Astrocyte of the cerebellum (primary cell): ENCODE measurements around the gene VKORC1L1.
"Not testable (repeated sequence)": the region's sequence is repeated elsewhere in the genome, so short reads cannot be mapped to it uniquely, and the experiment has no call there.

Source experiments
- DNase-seq: peaks from one replicate; pipeline ENCODE4 v3.0.0-alpha.2; 2011; ENCODE audit warnings: low read depth
- H3K4me3 ChIP-seq: 2 replicates; pipeline ENCODE4 v1.5.1; 2011; ENCODE audit warnings: mild to moderate bottlenecking, low read depth, low read length, moderate library complexity
- CTCF ChIP-seq: IDR thresholded peaks from 2 replicates; pipeline ENCODE4 v1.5.1; 2012; ENCODE audit warnings: low read length, low read depth, moderate library complexity, mild to moderate bottlenecking; ENCODE audit errors: missing control alignments
- in situ Hi-C: cut with HindIII; loops from 2 replicates; pipeline ENCODE4 v1.10.0; 2017; ENCODE audit warnings: low sequenced_read_pairs

The VKORC1L1 gene

DNA sequence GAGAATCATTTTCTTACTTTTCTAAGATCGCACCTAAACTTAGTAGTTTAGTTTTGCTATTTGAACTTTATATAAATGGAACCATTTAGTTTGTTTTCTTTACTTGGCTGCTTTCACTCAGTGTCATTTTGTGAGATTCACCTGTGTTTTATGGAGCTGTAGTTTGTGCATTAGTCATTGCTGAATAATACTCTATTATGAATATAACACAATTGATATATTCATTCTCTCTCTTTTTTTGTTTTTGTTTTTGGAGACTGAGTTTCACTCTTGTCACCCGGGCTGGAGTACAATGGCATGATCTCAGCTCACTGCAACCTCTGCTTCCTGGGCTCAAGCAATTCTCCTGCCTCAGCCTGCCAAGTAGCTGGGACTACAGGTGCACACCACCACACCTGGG, 16.8 kb downstream of the VKORC1L1 start:
- H3K4me3 ChIP-seq, DNase-seq, in situ Hi-C loops: not testable (repeated sequence)

DNA sequence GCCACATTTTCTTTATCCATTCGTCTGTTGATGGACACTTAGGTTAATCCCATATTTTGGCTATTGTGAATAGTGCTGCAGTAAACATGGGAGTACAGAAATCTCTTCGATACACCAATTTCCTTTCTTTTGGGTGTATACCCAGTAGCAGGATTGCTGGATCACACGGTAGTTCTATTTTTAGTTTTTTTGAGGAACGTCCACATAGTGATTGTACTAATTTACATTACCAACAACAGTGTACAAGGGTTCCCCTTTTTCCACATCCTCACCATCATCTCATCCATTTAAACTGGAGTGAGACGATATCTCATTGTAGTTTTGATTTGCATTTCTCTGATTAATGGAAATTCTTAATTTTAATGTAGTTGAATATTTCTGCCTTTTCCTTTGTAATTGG, 19.3 kb downstream of the VKORC1L1 start:
- H3K4me3 ChIP-seq: no peak overlapping the region
- TF ChIP-seq CTCF: no peak
- in situ Hi-C loops: no loop called here
- no peak for DNase-seq

DNA sequence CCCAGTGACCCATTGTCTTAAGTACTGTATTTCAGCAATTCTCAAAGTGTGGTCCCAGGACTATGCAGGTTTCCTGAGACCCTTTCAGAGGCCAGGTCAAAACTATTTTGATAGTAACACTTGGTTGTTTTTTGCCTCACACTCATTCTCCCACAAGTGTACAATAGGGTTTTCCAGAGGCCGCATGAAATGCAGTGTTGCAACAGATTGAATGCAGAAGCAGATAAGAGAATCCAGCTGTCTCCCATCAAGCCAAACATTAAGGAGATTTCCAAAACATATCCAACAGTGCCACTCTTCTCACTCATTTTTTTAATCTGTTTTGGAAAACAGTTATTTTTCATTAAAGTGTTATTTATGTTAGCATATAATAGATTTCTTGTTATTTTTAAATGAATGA, 20.0 kb downstream of the VKORC1L1 start:
- in situ Hi-C loops: no loop called here
- no peak for TF ChIP-seq CTCF
- DNase-seq: no peak
- no peak overlapping the region for H3K4me3 ChIP-seq

DNA sequence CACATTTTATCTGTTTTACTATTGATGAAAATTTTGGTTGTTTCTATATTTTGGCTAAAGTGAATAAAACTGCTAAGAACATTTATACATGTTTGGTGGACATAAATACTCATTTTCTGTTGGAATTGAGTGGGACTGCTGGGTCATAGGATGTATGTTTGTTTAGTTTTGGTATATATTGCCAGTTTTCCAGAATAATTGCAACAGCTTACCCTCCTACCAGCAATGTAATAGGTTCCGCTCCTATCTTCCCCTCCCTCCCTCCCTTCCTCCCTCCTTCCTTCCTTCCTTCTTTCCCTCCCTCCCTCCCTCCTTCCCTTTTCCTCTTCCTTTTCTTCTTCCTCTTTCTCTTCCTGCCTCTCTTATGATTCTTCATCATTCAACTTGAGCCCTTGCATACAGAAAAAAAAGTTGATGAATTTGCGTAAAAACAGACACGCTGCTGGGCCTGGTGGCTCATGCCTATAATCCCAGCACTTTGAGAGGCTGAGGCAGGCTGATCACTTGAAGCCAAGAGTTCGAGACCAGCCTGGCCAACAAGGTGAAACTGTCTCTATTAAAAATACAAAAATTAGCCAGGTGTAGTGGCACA, 23.5 kb downstream of the VKORC1L1 start:
- in situ Hi-C loops: no loop called here

GRCh38 chr7:65897289-65897688, 24.4 kb downstream of the VKORC1L1 start:
- H3K4me3 ChIP-seq, in situ Hi-C loops, DNase-seq: not testable (repeated sequence)

More for the DNA sequence above, 23.5 kb downstream of the VKORC1L1 start:
- no peak overlapping the region for H3K4me3 ChIP-seq
- DNase-seq: no peak
- no peak for TF ChIP-seq CTCF

DNA sequence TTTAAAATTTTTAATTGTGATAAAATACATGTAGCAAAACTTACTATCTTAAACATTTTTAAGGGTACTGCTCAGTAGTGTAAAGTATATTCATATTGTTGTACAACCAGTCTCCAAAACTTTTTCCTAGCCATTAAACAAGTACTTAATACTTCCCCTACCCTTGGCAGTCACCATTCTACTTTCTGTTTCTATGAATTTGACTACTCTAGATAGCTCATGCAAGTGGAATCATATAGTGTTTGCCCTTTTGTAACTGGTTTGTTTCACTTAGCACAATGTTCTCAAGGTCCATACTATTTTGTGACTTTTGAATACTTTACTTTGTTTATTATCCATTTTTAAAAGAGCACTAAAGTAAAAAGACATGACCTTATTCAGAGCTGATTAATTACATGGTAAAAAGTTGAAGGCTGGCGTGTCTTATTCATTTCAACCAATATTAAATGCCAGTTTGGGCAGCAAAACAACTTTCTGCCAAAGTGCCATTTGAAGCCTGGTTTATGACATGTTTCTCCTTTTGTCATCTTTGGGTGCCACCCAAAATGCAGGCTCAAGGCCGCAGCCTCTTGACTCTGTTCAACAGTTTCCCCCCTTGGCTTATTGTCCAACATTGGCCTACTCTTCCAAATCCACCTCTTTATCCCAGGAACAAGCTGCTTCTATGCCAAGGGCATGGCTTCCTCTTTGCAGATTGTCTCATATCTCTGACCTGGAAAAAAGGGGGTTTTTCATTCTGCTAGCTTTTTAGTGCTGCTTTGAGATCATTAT, 26.0 kb downstream of the VKORC1L1 start:
- H3K4me3 ChIP-seq, DNase-seq, in situ Hi-C loops: not testable (repeated sequence)

DNA sequence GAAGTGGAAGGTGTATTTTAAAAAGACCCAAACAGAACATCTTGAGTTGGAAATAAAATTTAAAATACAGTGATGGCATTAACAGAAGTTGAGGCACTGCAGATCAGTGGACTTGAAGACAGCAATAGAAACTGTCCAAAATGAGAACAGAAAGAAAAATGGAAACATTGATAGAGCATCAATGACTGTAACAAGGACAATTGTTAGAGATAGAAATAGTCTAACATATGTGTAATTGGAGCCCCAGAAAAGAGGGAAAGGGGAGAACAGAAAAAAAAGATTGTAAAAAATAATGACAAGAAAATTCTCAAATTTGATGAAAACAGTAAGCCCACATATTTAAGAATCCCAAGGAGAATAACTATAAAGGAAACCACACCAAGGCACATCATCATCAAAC, 29.4 kb downstream of the VKORC1L1 start:
- H3K4me3 ChIP-seq: no peak overlapping the region
- TF ChIP-seq CTCF: no peak
- no peak for DNase-seq
- in situ Hi-C loops: no loop called here

- DNase-seq: no peak
- in situ Hi-C loops: no loop called here
- no peak overlapping the region for H3K4me3 ChIP-seq
- no peak for TF ChIP-seq CTCF
These were observed 34.8 kb downstream of the VKORC1L1 start for GRCh38 chr7:65907501-65908198.
